Fibroblast of skin of back (primary cell): ENCODE measurements around the gene SMCO4.

Experiments
- DNase-seq: peaks from one replicate; pipeline ENCODE4 v3.0.0-alpha.2; 2013

The SMCO4 gene

DNA sequence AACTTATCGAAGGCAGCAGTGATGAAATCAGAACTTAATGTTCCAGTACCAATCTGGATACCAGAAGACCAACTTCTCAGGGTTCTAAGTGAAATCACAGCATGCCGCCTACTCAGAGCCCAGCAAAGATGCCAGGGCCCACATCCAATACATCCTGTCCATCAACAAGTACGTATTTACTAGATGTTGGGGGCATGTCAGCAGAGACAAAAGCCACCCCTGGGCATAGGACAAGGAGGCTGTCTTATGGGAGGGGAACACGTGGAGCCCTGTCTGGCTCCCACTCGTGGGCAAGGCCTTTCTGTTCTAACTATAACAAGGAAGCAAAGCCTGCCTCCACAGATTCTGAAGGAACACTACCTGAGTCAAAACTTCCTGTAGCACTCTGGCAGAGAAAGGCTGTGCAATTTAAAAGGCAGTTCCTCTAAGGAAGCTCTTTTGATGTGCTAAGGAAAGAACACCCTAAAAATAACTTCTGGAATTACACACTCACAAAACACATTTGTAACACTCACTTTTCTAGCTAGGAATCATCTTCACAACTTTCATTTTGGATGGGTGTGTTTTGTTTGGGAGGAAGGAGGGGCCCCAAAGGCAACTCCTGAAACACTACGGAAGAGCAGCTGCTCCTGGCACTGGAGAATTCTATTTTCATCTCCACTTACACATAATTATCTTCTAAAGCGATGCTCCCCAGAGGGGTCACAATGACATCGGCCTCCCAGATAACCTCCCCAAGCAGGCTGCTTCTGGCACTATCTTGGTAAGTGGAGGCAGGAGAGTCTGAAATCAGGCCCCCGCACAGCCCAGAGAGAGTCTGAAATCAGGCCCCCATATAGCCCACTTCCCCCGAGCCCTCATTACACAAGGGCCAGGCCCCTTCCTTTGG is 14.2 kb downstream of the SMCO4 start:
- no peak for DNase-seq

DNA sequence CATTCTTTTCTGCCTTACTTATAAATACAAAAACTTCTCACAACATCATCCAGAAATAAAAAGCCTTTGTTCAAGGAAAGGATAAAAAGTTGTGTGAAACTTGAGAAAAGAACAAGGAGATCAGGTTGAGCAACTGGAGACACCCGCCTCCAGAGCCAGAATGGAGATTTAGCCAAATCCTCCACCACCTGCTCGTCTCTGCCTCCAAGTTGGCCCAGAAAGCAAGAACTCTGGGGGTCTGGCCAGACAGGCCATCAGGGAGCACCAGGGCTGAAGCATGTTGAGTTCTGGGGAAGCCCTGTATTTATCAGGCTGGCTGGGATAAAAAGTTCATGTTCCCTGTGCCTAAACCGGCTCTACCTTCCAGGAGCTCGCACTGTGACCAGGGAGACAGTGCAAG is 14.9 kb downstream of the SMCO4 start:
- no peak for DNase-seq

DNA sequence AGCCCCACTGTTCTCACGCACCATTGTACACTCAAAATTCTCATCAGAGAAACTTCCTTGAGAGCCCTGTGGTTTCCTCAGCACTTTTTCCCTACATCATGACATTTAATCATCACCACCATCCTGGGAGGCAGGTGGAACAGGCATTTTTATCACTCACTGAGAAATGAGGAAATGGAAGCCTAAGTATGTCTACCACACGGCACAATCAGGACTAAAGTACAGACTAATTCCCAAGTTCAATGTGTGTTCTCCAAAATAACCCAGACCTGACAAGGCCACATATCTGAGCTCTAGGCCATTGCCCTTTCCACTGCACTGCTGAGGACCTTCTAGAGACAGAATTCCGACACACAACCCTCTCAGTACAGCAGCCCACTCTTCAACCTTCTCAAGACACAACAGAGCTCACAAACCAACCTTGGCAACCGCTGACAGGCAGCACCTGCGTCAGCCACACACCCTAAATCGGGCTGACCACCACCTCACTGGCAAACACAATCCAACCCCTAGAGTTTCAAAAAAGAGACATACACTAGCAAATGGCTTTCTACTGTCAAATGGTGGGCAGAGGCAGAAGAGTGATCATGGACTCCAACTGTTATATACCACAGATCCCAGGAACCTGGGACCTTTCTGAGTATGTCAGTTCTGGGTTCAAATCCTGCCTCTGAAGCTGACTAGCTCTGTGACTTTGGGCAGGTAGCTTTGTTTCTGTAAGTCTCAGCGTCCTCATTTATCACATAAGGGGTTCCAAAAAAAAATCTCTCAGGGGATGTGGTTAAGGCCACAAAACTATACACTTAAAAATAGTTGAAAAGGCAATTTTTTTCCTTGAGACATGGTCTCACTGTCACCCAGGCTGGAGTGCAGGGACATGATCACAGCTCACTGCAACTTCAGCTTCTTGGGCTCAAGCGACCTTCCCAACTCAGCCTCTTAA is 16.3 kb downstream of the SMCO4 start:
- no peak for DNase-seq

DNA sequence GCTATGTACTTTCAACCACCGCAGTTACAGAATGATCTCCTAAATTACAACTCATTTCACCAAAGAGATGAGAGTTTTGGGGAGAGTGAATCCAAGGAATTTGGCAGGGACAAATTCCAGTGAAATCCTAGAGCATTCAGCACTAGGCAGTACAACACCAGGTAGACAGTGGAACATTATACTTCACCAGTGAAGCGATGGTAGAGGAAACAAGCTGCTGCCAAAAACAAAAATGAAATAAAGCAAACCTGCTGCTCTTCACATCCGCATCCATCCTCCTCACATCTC is 16.9 kb downstream of the SMCO4 start:
- DNase-seq = no peak

DNA sequence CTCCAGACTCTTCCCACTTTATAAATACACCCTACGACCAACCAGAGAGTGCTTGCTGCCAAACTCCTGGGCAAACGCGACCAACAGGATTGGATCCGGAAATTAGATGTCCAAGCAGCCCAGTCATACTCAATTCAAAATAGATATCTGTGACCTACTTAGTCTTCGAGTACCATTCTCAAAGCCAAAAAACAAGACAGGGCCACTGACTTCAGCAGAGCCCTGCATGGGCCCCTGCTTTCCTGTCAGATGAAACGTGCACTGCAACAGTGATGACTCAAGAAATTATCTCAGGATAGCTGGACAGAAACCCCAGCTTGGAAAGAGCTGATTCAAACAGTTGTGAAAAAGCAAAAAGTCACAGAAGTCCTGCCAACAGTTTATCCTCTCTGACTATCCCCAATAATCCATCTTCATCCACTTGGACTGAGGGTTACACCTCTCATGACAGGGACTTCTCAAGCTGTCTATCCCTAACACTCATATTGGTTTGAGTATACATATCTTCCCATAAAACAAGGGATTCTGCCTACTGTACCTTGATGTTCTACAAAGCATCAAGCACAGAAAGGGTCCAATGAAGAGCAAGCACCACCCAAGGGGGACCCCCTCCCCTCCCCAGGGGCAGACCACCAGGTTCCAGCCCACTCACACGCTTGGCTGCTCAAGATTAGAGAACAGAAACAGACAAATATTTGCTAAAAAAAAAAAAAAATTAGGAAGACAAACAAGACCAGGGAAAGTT is 17.4 kb downstream of the SMCO4 start:
- DNase-seq = peak; percentile 31

DNA sequence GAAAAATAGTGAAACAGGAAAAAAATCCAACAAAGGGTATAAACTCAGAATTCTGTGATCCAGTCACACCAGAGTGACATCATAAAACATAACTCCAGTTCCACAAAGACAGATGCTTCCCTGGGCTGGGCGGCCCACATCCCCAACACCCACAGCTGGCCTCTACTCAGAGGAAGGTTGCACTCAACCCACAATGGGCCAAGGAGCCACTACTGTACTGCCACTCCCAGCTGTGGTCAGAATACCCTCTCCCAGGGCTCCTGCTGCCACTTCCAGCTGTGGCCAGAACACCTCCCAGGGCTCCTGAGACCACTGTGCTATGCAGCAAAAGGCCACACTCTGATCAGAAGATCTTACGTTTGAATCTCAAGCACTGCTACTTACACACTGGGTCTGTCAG is 18.3 kb downstream of the SMCO4 start:
- DNase-seq = no peak

DNA sequence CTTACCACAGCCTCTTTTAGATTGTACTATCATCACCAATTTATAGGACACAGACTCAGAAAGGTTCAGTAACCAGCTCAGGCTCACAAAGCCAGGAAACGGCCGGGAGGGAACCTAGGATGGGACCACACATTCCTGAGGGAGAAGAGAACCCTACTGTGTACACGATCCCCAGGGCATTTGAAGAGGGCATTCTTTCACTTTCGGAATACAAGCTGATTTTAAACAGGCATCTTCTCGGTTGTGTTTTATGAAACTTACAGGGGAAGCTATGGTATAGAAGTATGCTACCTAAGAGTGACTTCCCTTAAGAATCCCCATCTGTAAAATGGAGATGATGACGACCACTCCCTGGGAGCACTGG is 19.0 kb downstream of the SMCO4 start:
- DNase-seq = peak; percentile 13

DNA sequence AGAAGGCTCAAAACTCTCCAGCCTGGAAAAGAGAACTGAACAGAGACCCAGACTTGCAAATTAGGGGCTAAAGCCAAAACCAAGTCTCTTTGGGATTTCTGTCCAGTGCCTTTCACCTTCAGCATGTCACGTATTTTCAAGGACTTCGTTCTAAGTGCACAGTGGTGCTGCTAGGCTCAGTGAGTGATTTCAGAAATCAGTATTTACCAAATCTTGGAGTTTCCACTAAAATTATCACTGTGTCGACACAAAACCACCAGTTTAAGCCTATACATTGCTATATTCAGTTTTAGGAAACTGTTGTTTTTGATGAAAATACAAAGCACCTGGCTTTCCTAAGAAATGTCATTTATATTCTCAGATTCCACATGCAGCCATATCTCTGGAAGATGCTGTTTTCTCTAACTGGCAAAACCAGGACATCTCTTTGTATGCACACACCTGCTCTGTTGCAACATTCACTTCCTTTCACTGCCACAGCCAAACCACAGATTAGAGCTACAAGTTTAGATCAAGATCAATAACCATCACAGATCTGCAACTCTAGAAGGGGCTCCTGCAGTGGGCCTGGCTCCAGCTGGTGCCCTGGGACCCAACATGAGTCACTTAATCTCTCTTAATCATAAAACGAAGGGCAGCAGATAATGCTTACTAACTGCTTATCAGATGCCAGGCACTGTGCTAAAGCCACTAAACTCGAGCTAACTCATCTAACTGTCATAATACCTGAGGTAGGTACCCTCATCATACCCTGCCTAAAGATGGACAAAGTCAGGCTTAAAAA is 22.3 kb downstream of the SMCO4 start:
- DNase-seq = no peak

DNA sequence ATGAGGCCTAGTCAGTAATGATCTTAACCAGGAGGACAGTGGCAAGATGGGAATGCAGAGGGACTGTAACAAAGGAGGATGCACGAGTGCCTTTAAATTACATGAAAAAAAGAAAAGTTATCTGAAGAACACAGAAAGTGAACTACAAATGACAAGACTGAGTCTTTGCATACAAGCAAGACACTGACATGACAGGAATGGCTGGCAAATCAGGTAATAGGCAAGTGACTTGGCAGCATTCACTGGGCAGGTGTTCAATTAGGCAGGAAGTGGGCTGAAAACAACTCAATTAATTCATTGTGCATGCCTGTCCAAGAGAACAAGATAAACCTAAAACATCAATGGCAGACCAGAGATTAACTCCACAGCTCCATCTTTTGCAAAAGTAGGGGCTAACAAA is 24.0 kb downstream of the SMCO4 start:
- no peak for DNase-seq

DNA sequence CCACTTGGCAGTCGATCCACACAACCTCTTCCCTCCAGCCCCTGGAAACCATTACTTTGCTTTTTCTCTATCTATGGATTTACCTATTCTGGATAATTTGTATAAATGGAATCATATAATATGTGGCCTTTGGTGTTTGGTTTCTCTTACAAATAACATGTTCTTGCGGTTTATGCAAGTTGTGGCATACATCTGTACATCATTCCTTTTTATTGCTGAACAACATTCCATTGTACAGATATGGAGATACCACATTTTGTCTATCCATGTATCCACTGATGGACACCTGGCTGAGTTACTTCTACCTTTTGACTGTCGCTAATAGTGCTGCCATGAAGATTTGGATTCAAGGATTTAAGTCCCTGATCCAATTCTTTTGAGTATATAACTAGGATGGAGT is 25.1 kb downstream of the SMCO4 start:
- DNase-seq = no peak

DNA sequence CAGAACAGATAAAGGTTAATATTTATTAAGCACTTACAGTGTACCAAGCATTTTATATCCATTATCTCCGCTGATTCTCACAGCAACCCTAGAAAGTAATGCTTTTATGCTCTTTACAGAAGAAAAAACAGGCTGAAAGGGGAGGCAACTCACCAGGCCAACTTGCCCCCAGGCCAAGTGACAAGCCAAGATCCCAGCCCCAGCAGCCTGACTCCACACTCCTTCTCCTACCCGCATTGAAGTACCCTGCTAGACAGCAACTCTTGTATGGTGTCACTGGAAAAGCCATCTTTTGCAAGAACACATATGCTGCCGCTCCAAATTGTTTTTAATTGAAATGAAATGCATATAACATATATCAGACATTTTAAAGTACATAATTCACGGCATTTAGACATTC is 25.6 kb downstream of the SMCO4 start:
- DNase-seq = no peak

DNA sequence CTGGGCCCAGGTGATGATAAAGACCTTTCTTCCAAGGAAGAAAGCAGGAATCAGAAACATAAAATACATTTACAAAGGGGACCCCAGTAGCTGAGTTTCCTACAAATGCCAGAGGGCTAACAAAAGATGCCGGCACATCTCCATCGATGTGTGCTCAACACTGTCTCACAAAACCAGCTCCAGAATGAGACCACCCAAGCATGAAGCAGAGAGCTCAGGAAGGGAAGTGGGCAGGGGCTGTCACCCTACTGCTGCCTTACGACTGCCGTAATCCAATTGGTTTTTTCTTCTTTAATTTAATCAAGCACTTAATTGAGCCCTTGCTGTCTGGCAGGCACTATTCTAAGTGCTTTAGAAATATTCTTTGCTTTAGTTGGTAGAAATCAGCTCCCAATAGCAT is 26.1 kb downstream of the SMCO4 start:
- no peak for DNase-seq

DNA sequence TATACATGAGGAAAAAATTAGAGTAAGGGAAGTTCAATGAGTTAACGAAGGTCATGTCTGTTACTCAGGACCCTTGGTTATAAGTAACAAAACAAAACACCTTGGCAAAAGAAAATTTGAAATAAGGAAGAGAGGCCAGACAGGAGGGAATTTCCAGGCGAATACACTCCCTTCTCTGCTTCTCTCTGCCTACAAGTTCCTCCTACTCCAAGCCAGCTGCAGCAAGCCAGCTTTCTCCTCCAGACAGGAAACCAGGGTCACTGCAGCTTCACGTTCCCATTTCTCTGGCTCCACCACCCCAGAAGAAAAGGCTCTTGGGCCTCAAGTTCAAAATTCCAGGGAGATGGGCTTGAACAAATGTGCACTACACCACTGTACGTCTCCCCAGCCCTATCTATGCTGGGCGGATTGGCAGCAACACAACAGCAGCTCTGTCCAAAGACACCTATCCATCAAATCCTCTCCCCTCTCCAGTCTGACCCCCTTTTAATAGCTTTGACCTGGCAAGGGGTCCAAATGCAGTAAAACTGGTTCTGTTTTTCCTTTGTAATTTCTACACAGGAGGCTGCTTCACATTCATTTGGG is 27.7 kb downstream of the SMCO4 start:
- DNase-seq = no peak

DNA sequence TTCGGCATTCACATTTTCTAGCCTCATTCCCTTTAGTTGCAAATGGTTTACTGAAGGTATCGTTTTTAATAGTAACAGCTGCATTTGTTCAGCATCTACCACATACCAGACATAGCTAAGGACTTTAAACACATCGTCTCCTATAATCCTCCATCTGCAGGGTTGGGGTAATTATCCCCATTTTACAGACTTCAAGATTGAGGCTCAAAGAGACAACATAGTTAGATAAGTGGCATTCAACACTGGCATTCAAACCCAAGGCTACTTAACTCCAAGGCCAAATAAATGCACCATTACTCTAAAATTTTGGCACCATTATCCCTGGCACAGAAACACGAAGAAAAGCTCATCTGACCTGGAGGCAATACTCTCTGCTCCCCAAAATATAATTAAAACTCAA is 28.5 kb downstream of the SMCO4 start:
- DNase-seq = no peak

DNA sequence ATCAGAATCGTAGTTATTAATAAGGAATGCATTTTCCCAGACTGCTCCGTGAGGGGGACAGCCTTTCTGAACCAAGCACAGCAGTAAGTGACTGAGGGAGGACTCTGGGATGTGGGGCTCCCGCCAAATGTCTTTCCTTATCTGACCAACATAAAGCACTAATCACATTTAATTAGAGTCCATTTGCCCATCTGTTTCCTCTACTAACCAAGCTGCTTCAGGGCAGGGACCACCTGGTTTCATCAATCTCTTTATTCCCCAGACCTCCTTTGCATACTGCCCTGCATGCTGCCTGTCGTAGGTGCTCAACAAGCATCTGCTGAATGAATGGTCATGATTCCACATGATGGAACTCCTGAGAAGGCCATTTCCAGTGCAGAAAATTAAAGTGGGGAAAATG is 29.4 kb downstream of the SMCO4 start:
- DNase-seq = no peak

DNA sequence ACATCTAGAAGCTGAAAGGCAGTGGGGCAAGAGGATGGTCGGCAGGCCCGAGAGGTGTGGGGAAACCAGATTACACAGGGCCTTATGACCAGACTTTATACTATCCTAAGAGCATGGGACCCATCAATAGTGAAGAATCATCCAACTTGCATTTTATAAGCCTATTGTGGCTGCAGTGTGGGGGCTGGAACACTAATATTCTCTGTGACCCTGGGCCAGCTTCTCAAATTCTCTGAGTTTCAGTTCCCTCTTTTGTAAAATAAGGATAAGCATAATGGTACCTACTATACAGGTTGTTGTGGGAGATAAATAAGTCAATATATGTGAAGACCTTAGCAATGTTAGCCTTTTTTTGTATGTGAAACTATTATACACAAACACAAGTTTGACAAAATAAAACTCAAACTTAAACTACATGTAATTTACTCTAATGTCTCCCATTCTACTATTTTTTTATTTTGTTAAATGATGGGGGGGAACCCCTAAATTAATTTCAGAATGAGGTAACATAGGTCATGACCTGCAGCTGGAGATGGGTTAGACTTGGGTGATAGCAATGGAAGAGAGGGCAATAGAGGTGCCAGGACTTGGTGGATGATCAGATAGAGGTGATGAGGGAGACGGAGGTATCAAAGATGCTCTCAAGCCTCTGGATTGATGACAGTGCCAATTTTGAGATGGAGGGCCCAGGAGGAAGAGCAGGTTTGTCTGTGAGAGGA is 30.1 kb downstream of the SMCO4 start:
- no peak for DNase-seq

DNA sequence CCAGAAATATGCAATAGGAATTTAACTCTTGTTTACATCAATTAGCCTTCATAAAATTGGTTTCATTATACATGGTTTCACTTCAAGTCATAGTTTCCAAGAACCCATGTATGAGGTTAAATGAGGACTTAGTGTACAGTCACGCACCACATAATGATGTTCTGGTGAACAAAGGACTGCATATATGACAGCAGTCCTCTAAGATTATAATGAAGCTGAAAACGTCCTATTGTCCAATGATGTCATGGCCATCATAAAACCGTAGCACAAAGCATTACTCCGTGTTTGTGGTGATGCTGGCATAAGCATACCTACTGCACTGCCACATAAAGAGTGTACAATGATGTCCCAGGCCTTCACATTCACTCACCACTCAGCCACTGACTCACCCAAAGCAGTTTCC is 31.1 kb downstream of the SMCO4 start:
- no peak for DNase-seq

DNA sequence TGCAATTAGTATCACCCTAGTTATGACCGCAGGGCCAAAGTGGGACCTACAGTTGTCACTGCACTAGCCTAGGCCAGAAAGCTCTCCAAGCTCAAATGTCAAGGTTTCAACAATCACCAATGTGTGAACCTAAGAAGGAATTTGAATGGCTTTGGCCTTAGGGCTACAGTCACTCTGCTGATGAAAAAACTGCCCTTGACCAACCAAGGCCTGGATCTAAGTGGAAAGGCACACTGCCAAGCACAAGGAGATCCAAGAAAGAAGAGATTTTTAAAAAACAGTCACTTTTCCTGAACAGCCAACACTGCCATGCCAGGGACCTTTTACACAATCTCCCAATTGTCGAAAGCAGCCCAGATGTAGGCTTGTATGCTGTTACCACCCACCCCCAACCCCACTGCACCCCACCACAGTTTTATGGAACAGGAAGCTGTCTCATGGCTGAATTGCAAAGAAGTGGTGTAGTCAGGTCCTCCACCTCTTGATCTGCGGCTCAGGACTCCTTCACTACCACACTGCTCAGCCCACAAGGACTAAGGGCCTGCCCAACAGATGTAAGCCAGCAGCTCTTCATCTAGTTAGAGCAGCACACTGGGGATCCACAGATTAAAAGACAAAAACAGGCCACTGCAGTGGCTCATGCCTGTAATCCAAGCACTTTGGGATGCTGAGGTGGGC is 32.9 kb downstream of the SMCO4 start:
- no peak for DNase-seq

DNA sequence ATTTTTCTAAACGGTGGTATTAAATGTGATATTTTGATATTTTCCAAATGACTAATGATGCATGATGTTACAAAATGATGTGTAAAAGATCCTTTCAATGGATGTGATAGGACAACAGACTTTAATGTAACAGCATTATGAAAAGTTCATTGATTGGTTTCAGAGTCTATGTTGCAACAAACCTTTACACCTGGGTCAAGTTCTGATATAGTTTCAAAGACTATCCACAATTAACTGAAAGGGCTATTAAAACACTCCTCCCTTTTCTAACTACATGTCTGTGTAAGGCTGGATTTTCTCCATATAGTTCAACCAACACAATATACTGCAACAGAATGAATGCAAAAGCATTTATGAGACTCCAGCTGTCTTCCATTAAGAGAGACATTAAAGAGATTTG is 35.7 kb downstream of the SMCO4 start:
- no peak for DNase-seq

DNA sequence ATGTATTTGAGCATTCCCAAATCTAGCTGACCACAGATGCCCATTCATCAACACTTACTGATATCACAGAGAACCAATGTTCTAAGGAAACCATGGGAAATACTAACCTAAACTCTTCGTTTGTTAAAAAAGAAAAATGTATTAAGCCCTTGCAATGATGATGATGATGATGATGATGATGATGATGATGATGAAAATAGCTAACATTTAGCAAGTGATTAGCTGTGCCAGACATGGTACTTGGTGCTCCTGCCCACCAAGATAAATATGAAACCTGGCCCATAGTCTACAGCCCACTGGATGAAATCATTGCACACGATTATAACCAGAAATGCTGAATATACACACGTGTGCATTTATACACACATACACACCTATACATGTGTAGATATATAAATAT is 37.5 kb downstream of the SMCO4 start:
- no peak for DNase-seq
